Epithelial cell of esophagus (primary cell): ENCODE results near the gene DSCAML1.

Experiments used
- DNase-seq: peaks from one replicate; pipeline ENCODE4 v3.0.0; 2010; ENCODE audit warnings: low read depth
- H3K4me3 ChIP-seq: 2 replicates; pipeline ENCODE4 v1.5.1; 2011; ENCODE audit warnings: mild to moderate bottlenecking, low read length, control low read depth
- CTCF ChIP-seq: IDR thresholded peaks from 2 replicates; pipeline ENCODE4 v1.5.1; 2011; ENCODE audit warnings: low read depth, mild to moderate bottlenecking, low read length, control low read depth, inconsistent platforms; ENCODE audit not compliant: insufficient read depth; ENCODE audit errors: missing control alignments

DSCAML1 gene

GRCh38 chr11:117456027-117456720, 340.8 kb downstream of the DSCAML1 start:
- no peak for TF ChIP-seq CTCF
- no peak for DNase-seq
- H3K4me3 ChIP-seq: no peak overlapping the region

DNA sequence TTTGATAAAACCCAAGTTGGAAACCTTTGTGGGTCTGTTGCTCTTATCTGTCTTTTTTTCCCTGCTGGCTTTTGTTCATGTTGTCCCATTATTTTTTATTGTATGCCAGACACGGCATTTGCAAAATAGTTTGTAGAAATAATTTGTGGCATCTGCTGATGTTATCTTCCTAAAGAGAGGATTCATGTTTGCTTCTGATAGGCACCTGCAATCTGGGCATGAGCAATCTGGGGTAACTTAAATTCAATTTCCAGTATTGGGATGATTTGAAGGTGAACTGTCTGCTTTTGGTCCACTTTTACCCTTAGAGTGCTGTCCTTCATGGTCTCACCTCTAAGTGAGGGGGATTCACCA, 342.5 kb downstream of the DSCAML1 start:
- no peak overlapping the region for H3K4me3 ChIP-seq
- no peak for TF ChIP-seq CTCF
- no peak for DNase-seq

GRCh38 chr11:117453886-117454563, 343.0 kb downstream of the DSCAML1 start:
- no peak for DNase-seq
- H3K4me3 ChIP-seq: no peak overlapping the region
- no peak for TF ChIP-seq CTCF

GRCh38 chr11:117449111-117449693, 347.8 kb downstream of the DSCAML1 start:
- DNase-seq: no peak
- no peak for TF ChIP-seq CTCF
- H3K4me3 ChIP-seq: no peak overlapping the region

DNA sequence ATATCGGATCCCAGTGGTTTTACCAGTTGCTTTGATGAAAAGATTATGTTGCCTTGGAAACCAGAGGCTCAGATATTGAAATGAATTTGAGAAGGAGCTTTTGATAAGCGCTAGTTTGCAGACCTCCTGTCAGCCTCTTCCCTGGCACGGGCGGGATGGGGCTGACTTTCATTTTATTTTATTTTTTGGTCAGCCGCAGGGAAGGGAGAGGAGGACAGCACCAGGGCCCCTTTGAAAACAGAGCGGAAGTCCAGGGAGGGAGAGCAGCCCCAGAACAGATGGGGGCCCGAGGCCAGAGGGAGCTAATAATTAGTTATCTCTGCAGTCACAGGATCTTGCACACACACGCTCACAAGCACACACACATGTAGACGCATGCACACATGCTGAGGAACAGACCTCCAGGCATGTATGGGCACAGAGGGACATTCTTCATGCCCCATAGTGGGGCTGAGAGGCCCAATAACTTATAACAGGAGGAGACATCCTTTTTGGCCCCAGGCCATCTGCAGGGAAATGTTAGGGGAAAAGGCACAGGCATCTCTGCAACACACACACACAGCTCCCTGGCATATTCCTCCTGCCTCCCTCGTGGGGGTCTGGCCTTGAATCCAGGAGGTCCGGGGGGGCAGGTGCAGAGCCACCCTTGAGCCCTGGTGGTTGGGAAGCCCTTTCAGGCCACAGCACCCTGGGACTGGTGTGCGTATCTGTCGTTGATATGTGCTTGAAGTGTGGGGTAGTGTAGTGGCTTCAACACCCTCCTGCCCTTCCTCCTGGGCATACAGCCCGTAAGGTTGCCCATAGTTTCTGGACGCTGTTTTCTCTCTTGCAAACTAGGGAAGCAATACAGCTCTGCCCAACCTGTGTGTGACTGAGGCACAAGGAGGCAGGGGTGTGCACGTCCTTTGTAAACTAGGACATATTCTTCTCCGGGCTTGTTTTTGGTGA, 352.0 kb downstream of the DSCAML1 start:
- DNase-seq: no peak
- no peak for TF ChIP-seq CTCF
- no peak overlapping the region for H3K4me3 ChIP-seq

- no peak overlapping the region for H3K4me3 ChIP-seq
- no peak for DNase-seq
- TF ChIP-seq CTCF: no peak
Measured at GRCh38 chr11:117444256-117444655, 352.8 kb downstream of the DSCAML1 start.
